A549 (cell line): Measurements from ENCODE around the gene ATP9B. TPM values are rescaled to one million over a fixed set of nuclear protein-coding genes. Genes with fewer than 3 reads are reported as not detected.

ENCODE experiments used
- ATAC-seq, 2 experiments: fragments of 200-7000 bp in 1 of 2; fragments of >200 bp in 1 of 2; cut with Nextera tagmentation in 1 of 2; cut with Tn5 transposase in 1 of 2; 3 replicates each; pipeline versions ENCODE4 v1.8.0 to v1.9.1; 2018 to 2020; ENCODE audit warnings: mild to moderate bottlenecking in 1 of 2, moderate library complexity in 1 of 2
- CTCF ChIA-PET: fragments of 300-600 bp; sonication (Branson Sonifier 250); formaldehyde crosslinking; extraction: SDS; loops from one replicate; lab custom pipeline; 2021; ENCODE audit warnings: antibody characterized with exemption, inconsistent platforms; lab: Yijun Ruan, JAX
- POLR2A ChIA-PET: fragments of 350-600 bp; formaldehyde crosslinking; extraction: SDS; loops from one replicate; lab custom pipeline; 2021; ENCODE audit warnings: antibody characterized with exemption, inconsistent platforms; lab: Yijun Ruan, JAX
- DNase-seq, 2 experiments: peaks; one replicate each; pipeline versions ENCODE4 v3.0.0 to v3.0.0-alpha.2; 2011 to 2016; ENCODE audit warnings: low read depth in 1 of 2, low spot score in 1 of 2
- FAIRE-seq: peaks from 2 replicates; lab custom pipeline; 2011; peaks lifted over from hg19 to GRCh38; lab: Jason Lieb, UNC
- H3K27ac ChIP-seq, 2 experiments: fragments of >200 bp; sonication (Bioruptor Twin); formaldehyde crosslinking; 3 replicates each; pipeline ENCODE4 v1.5.1; 2016 to 2017
- H3K4me1 ChIP-seq: fragments of >200 bp; sonication (Bioruptor Twin); formaldehyde crosslinking; 3 replicates; pipeline ENCODE4 v1.6.1; 2016
- H3K4me2 ChIP-seq: fragments of >200 bp; sonication (Bioruptor Twin); formaldehyde crosslinking; 3 replicates; pipeline ENCODE4 v1.6.1; 2016
- H3K4me3 ChIP-seq: fragments of >200 bp; sonication (Bioruptor Twin); formaldehyde crosslinking; 3 replicates; pipeline ENCODE4 v1.5.1; 2016
- H3K9me3 ChIP-seq: fragments of >200 bp; sonication (Bioruptor Twin); formaldehyde crosslinking; 3 replicates; pipeline ENCODE4 v1.6.1; 2016
- BHLHE40 ChIP-seq: IDR thresholded peaks from 2 replicates; pipeline ENCODE4 v1.6.1; 2012; ENCODE audit warnings: low read depth, low read length, inconsistent platforms
- CBX2 ChIP-seq: fragments of 200-600 bp; sonication (generic); IDR thresholded peaks from 2 replicates; pipeline ENCODE4 v1.6.1; 2016; ENCODE audit warnings: low read depth, mild to moderate bottlenecking, borderline replicate concordance
- EHMT2 ChIP-seq: fragments of 200-600 bp; sonication (generic); IDR thresholded peaks from 2 replicates; pipeline ENCODE4 v1.6.1; 2016; ENCODE audit warnings: antibody characterized with exemption, low read depth, mild to moderate bottlenecking, moderate library complexity
- FOSB ChIP-seq: fragments of 250-450 bp; sonication (Bioruptor Pico); IDR thresholded peaks from 2 replicates; pipeline ENCODE4 v1.5.0; 2020; ENCODE audit warnings: mild to moderate bottlenecking, moderate library complexity
- FOXS1 ChIP-seq: fragments of 250-450 bp; sonication (Bioruptor Pico); IDR thresholded peaks from 2 replicates; pipeline ENCODE4 v1.5.0; 2020; ENCODE audit warnings: mild to moderate bottlenecking, moderate library complexity
- HDAC2 ChIP-seq: fragments of 200-600 bp; sonication (generic); IDR thresholded peaks from 2 replicates; pipeline ENCODE4 v1.6.1; 2016
- HES2 ChIP-seq: fragments of >200 bp; sonication (Bioruptor Twin); formaldehyde crosslinking; IDR thresholded peaks from 2 replicates; pipeline ENCODE4 v1.6.1; 2016
- HMGXB4 ChIP-seq: fragments of 250-450 bp; sonication (Bioruptor Pico); IDR thresholded peaks from 2 replicates; pipeline ENCODE4 v1.5.0; 2021; ENCODE audit warnings: mild to moderate bottlenecking, moderate library complexity, borderline replicate concordance
- JUN ChIP-seq, 2 experiments: fragments of >200 bp; sonication (Bioruptor Twin); formaldehyde crosslinking; IDR thresholded peaks; 2 replicates in 1 of 2; 3 replicates in 1 of 2; pipeline ENCODE4 v1.6.1; 2016 to 2017
- KDM5A ChIP-seq: fragments of 200-600 bp; sonication (generic); IDR thresholded peaks from 2 replicates; pipeline ENCODE4 v1.6.1; 2016; ENCODE audit warnings: antibody characterized with exemption, mild to moderate bottlenecking
- MAZ ChIP-seq: fragments of 150-350 bp; IDR thresholded peaks from 2 replicates; pipeline ENCODE4 v1.6.1; 2014; ENCODE audit warnings: antibody characterized with exemption, low read depth, low read length, borderline replicate concordance
- MYC ChIP-seq: IDR thresholded peaks from 2 replicates; pipeline ENCODE4 v1.6.1; 2012; ENCODE audit warnings: mild to moderate bottlenecking, inconsistent platforms, low read length, improper control_type of control experiment, borderline replicate concordance
- POLR2A ChIP-seq: IDR thresholded peaks from 2 replicates; pipeline ENCODE4 v1.6.1; 2012; ENCODE audit warnings: mild to moderate bottlenecking, low read length
- RARB ChIP-seq: fragments of 250-450 bp; sonication (Bioruptor Pico); IDR thresholded peaks from 2 replicates; pipeline ENCODE4 v1.8.0; 2021; ENCODE audit warnings: mild to moderate bottlenecking, moderate library complexity
- RFX5 ChIP-seq: fragments of 450-650 bp; IDR thresholded peaks from 2 replicates; pipeline ENCODE4 v1.7.1; 2014; ENCODE audit warnings: antibody characterized with exemption, mild to moderate bottlenecking, moderate library complexity
- ZNF302 ChIP-seq: fragments of 250-450 bp; sonication (Bioruptor Pico); IDR thresholded peaks from 2 replicates; pipeline ENCODE4 v1.9.0; 2021; ENCODE audit warnings: inconsistent platforms, mild to moderate bottlenecking, moderate library complexity
- WGBS: methylation state at CpG from one replicate; pipeline ENCODE4 v1.1.6; 2017; ENCODE audit errors: missing lambda C conversion rate; 5-methylcytosine and 5-hydroxymethylcytosine counted together
- polyA plus RNA-seq, 4 experiments: library from polyadenylated mRNA; depleted of rRNA in 3 of 4; stranded (reverse); fragments of >200 nt; fragmentation: RNase III in 1 of 4; extraction: RNeasy Plus Mini Kit Qiagen cat#74134 plus additional on column Dnase treatment in 1 of 4; gene quantifications; 2 replicates in 3 of 4; 3 replicates in 1 of 4; pipeline ENCODE4 v1.2.3, GENCODE V29; 2011 to 2017
- TF ChIP-seq, protein P1 (sequence below): IDR thresholded peaks from 2 replicates; pipeline ENCODE4 v1.6.1; 2012

ATP9B gene
- polyA plus RNA-seq, 2 of the 4 experiments (the other 2 are of a cell fraction): 22.6 to 35.7 TPM

DNA sequence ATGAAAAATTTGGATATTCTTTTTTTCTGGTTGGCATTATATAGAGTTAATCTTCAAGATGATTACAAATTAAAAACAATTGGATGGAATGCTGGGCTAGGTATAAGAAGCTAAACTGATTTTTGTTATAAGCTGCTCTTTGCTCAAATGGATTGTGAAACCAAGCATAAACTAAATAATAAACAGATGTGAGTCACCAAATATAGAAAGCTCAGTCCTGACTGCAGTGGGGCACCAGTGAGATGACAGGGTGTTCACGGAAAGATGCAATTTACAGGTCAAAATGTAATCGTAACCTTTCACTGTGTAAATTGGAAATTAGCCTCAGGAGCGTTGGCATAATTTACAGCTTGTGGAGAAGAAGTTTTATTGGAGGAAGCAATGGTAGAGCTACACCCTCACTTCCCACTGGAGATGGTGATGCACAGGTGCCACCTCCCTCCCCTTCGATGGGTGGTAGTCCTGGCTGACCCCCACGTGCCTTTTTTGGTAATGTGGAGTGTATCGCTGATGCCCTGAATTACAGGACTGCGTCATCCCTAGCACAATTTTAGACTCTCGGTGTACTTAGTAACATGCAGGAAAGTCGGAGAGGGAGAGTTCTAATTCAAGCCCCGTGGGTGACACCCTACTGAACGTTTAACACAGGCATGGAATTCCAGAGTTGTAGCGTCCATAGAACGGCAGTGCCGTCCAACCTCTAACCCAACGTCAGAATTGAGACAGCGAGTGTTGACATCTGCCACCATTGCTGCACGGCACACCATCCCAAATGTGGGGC lies 252.6 kb downstream of the ATP9B start (continued):
- TF ChIP-seq MAZ: no peak

GRCh38 chr18:79322441-79322840 lies 253.2 kb downstream of the ATP9B start:
- no peak for DNase-seq
- WGBS: 33% methylated on average over 1 of the region's 3 CpGs
- no peak for ATAC-seq
- FAIRE-seq: no peak
- ChIA-PET CTCF (no interaction called here), POLR2A (no interaction called here)
- no peaks in the 10 kb centered on the region for H3K4me1 ChIP-seq
- no peak for TF ChIP-seq EHMT2
- no peak for TF ChIP-seq RARB (CRISPR knock-in tag)
- no peak for TF ChIP-seq CBX2
- H3K4me2 ChIP-seq: no peak overlapping the region
- H3K4me3 ChIP-seq: no peak overlapping the region
- no peak overlapping the region for H3K27ac ChIP-seq
- H3K9me3 ChIP-seq: no peaks in the 10 kb centered on the region

DNA sequence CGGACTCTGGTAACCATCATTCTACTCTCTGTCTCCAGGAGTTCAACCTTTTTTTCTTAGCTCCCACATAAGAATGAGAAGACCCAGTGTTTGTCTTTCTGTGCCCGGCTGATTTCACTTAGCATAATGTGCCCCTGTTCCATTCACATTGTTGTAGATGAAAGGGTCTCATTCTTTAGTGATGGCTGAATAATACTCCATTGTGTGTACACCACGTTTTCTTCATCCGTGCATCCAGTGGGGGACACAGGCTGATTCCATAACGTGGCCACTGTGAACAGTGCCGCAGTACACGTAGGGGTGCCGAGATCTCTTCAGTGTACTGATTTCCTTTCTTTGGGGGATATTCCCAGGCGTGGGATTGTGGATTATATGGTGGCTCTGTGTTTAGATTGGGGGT lies 254.3 kb downstream of the ATP9B start:
- Histone ChIP-seq H3K4me1 (no peaks in the 10 kb centered on the region), H3K4me2 (no peak overlapping the region), H3K4me3 (no peak overlapping the region)
- no peak for ATAC-seq
- 93% methylated on average over 9 of the region's 9 CpGs for WGBS
- POLR2A ChIA-PET: no interaction called here
- CTCF ChIA-PET: interaction anchor here (0.5 kb wide), 1 partner anchor 25 kb away, joined by 3 read pairs; no protein-coding TSS in a partner anchor
- FAIRE-seq: no peak
- no peak for TF ChIP-seq JUN (IDR thresholded peaks at IDR 0.05)
- TF ChIP-seq, all 56 proteins: peak for 0
- Histone ChIP-seq H3K27ac (no peak overlapping the region), H3K9me3 (no peaks in the 10 kb centered on the region)
- DNase-seq: no peak

DNA sequence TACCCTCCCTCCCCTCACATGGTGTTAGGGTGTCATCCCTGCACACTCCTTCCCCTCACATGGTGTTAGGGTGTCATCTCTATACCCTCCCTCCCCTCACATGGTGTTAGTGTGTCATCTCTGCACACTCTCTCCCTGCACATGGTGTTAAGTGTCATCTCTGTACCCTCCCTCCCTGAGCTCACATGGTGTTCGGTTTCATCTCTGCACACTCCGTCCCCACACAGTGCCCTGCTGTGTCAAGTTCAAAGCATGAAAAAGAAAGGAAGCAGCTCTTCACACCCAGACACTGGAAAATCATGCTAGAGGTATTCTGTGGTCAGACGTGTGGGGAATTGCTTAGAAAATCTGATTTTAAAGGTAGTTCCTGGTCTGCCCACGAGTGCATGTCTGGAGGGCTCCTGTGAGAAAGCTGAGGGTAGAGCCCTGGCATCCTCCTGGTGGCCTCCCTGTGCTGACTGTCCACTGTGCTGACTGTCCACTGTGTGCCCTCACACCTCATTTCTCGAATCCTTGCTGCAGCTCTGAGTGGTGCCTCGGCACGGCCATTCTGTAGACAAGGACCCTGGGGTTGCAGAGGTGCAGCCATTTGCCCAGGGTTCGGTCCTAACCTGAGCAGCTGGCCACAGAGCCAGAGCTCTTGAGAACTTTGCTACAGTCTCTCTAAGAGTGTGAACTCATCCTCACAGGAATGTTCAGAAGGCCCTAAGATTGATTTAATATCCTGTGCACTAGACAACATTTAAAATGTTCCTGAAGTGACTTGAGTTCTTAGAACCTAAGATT lies 257.4 kb downstream of the ATP9B start:
- TF ChIP-seq HDAC2 (no peak), POLR2A (no peak), HES2 (no peak), MYC (no peak), EHMT2 (no peak), RFX5 (no peak), BHLHE40 (no peak), FOXS1 (CRISPR knock-in tag) (no peak), ZNF302 (CRISPR knock-in tag) (no peak), KDM5A (no peak), HMGXB4 (CRISPR knock-in tag) (no peak), FOSB (CRISPR knock-in tag) (no peak)
- TF ChIP-seq, protein P1, sequence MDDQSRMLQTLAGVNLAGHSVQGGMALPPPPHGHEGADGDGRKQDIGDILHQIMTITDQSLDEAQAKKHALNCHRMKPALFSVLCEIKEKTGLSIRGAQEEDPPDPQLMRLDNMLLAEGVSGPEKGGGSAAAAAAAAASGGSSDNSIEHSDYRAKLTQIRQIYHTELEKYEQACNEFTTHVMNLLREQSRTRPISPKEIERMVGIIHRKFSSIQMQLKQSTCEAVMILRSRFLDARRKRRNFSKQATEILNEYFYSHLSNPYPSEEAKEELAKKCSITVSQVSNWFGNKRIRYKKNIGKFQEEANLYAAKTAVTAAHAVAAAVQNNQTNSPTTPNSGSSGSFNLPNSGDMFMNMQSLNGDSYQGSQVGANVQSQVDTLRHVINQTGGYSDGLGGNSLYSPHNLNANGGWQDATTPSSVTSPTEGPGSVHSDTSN: no peak
- Histone ChIP-seq H3K4me1 (no peaks in the 10 kb centered on the region), H3K9me3 (no peaks in the 10 kb centered on the region), H3K4me3 (no peak overlapping the region), H3K27ac (no peak overlapping the region), H3K4me2 (no peak overlapping the region)
- WGBS: 93% methylated on average over 5 of the region's 8 CpGs
- ChIA-PET CTCF (no interaction called here), POLR2A (no interaction called here)
- FAIRE-seq: no peak
- no peak for DNase-seq
- ATAC-seq: no peak
